GM12891 (cell line): ENCODE measurements around the gene PLCXD1.

Experiments
- DNase-seq: peaks from one replicate; pipeline ENCODE4 v3.0.0; 2011; ENCODE audit warnings: low spot score; ENCODE audit not compliant: insufficient read length
- FAIRE-seq: peaks from 2 replicates; lab custom pipeline; 2011; peaks lifted over from hg19 to GRCh38; lab: Jason Lieb, UNC
- PAX5 ChIP-seq: IDR thresholded peaks from 2 replicates; pipeline ENCODE4 v1.6.1; 2011; ENCODE audit warnings: low read length, moderate library complexity, mild to moderate bottlenecking; ENCODE audit not compliant: insufficient read depth, severe bottlenecking
- POLR2A ChIP-seq: IDR thresholded peaks from 2 replicates; pipeline ENCODE4 v1.6.1; 2011; ENCODE audit warnings: low read depth, low read length, control low read depth
- POLR2AphosphoS5 ChIP-seq: IDR thresholded peaks from 2 replicates; pipeline ENCODE4 v1.6.1; 2011; ENCODE audit warnings: low read depth, low read length, control low read depth
- POU2F2 ChIP-seq: IDR thresholded peaks from 2 replicates; pipeline ENCODE4 v1.6.1; 2011; ENCODE audit warnings: low read depth, mild to moderate bottlenecking, control low read depth, low read length, moderate library complexity
- SPI1 ChIP-seq: IDR thresholded peaks from 2 replicates; pipeline ENCODE4 v1.6.1; 2011; ENCODE audit warnings: low read depth, low read length, control low read depth
- TAF1 ChIP-seq: IDR thresholded peaks from 2 replicates; pipeline ENCODE4 v1.6.1; 2011; ENCODE audit warnings: low read depth, low read length, control low read depth

PLCXD1 gene

DNA sequence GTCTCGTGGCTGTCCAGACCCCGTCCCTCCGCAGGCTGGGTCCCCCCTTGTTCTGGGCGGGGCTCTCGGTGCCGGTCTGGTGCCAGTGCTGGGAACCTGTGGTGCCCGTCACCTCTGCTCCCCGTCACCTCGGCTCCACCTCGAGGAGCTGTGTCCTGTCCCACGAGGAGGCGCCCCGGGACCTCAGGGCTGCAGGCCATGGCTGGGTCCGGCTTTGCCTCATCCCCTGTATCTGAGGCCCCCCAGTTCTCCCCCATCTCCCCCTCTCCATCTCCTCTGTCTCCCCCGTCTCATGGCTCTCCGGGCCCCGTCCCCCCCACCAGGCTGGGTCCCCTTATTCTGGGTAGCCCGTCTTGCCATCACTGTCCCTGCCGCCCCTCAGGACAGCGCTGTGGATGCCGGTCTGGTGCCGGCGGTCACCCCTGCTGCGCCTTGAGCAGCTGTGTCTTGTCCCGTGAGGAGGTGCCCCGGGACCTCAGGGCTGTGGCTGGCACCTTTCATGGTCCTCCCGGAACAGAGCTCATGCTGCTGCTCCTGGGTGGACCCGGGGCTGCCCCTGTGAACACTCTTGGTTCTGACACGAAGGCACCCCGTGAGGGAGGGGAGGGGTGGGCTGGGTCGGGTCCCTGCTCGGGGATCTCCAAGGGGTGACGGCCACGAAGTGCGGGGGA lies 50.8 kb downstream of the PLCXD1 start:
- FAIRE-seq (no peak), DNase-seq (no peak)
- TF ChIP-seq TAF1 (no peak), POLR2A (no peak), PAX5 (no peak), SPI1 (no peak), POU2F2 (no peak), POLR2AphosphoS5 (no peak)

DNA sequence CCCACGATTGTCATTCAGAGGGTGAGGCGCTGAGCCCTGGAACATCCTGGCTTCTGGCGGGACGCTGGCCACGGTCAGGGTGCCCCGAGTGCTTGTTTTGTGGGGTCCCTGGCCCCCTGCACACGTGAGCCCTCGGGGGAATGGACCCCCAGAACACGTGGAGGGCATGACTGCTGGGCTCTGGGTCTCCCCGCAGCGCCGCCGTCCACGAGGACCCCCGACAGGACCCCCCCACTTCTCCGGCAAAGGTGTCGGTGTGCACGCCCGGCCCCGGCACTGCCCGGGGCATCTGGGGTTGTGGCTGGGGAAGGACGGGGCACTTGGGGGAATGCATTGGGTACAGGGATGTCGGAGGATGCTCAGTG lies 51.3 kb downstream of the PLCXD1 start:
- FAIRE-seq (no peak), DNase-seq (no peak)

DNA sequence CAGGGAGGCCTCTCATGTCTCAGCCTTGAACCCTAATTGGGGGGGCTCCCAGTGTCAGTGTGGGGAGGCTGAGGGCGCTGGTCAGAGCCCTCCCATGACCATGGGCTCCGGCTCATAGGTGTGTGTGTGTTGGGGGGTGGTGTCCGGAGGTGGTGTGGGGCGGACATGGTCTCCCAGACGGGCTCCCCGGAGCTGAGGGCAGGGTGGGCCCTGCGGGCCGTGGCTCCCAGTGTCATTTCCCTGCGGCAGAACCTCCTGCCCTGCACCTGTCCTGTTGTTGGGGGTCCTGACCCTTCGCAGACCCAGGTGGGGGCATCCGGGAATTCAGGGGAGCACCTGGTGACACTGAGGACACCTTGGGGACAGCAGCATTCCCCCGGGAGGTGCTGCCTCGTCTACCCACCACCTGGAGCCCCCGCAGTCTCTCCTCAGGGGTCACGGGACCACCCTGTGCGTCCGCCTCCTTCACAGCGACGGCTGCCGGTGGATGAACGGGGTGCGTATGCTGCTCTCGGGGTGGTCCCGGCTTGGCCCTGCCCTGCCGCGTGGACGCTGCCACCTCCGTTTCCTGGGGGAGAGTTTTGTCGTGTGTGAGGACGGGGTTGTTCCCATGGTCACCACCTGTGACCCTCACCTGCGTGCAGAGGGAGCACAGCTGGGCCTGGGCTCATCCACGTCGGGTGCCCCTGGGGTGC lies 51.9 kb downstream of the PLCXD1 start:
- DNase-seq (no peak), FAIRE-seq (no peak)
- TF ChIP-seq SPI1 (no peak), PAX5 (no peak), POLR2AphosphoS5 (no peak), POLR2A (no peak), TAF1 (no peak), POU2F2 (no peak)

More for the DNA sequence above, 51.3 kb downstream of the PLCXD1 start:
- TF ChIP-seq SPI1: no peak
- TF ChIP-seq POU2F2: no peak
- no peak for TF ChIP-seq POLR2AphosphoS5
- TF ChIP-seq POLR2A: no peak

DNA sequence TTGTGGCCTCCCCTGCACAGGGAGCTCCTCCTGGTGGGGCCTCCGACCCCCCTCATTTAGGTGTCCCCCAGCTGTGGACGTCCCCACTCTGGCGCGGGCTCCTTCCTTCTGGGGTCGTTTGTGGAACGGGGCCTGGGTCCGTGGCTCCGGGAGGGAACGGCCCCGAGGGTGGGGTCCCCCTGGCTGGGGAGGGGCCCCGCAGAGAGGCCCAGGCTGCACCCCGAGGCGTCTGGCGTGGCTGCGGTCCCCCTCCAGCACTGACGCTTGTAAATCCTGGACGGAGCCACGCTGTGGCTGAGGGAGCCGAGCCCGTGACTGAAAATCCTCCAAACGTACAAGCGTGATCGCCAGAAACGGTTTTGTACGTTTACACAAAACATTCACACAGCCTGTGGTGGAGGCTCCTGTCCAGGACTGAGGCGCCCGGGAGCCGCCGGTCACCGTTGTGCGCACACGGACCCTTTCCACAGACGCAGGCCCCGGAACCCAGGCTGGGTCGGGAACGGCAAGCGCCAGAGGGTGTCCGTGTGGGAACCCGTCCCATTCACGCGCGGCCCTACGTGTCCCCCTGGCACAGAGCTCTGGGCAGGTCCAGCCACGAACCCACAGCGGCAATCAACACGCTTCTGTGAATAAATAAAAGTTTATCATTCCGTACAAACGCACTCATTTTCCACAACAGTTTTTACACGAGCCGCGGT lies 52.6 kb downstream of the PLCXD1 start:
- DNase-seq: no peak
- TF ChIP-seq POU2F2 (no peak), POLR2AphosphoS5 (no peak), POLR2A (no peak), SPI1 (no peak), TAF1 (no peak), PAX5 (no peak)
- FAIRE-seq: no peak

DNA sequence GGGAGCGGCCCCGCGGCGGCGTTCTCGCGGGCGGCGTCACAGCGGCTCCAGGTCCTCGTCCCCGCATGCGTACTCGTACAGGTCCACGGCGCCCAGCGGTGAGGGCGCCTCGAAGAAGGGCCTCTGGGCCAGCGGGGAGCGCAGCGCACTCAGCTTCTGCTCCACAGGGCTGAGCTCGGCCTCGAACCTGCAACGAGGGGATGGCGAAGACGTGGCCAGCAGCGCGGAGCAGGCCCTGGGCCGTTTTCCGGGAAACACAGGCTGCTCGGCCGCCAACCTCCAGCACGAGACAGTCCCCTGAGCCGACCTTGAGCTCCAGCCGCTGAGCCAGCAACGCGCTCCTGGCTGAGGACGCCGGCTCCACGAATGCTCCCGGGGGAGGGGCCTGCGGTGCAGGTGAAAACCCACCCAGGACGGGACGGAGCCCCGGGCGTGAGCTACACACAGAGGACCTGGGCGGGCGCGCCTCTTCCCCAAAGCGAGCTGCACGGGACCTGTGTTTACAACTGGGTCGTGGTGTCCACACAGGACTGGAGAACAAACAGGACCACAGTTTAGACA lies 53.2 kb downstream of the PLCXD1 start:
- DNase-seq (no peak), FAIRE-seq (no peak)
- TF ChIP-seq POLR2AphosphoS5 (no peak), POU2F2 (no peak), PAX5 (no peak), SPI1 (no peak), TAF1 (no peak), POLR2A (no peak)

DNA sequence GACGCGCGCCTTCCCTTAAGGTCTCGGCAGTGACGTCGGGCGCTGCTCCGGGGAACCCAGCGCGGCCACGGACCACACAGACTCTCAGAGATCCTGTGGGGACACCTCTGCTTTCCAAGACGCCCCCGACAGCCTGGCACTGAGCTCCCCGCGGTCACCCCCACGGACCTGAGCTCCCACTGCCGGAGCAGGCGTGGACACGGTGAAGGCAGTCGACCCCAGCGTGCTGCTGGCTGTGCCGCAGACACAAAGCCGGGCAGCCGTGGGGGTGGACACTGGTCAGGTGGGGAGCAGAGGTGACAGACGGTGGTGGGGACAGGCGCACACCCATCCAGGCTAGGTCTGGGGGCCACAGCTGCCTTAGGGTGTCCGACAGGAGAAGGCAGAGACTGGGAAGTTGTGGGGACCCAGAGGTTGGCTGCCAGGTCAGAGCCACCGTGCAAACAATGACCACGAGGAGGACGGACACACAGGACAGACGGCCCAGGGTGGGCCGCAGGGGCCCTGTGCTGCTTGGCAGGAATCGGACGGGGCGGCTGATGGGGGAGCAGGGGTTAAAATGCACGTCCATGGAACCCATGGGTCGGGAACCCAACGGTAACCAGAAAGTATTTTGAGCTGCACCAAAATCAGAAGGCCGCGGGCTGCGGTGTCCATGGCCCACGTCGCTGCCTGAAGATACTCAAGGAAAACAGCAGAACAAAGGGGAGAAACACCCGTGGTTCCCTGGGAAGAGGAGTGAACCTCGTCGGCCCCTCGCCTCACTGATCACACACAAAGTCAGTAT lies 54.0 kb downstream of the PLCXD1 start:
- FAIRE-seq: no peak
- TF ChIP-seq POLR2A: no peak
- no peak for TF ChIP-seq TAF1
- no peak for TF ChIP-seq POU2F2
- no peak for TF ChIP-seq POLR2AphosphoS5
- TF ChIP-seq PAX5: no peak
- no peak for TF ChIP-seq SPI1
- DNase-seq: no peak

DNA sequence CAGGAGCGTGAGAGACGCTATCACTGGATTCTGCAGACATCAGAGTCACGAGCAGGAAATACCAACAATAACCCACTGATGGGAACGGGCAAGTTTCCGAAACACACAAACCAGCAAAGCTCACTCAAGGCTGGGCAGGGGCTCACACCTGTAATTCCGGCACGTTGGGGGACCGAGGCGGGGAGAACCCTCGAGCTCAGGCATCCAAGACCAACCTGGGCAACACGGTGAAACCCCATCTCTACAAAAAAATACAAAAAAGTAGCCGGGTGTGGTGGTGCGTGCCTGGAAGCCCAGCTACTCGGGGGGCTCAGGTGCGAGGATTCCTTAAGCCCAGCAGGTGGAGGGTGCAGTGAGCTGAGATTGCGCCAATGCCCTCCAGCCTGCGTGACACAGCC lies 54.6 kb downstream of the PLCXD1 start:
- TF ChIP-seq SPI1 (no peak), TAF1 (no peak), POLR2A (no peak), POLR2AphosphoS5 (no peak), PAX5 (no peak), POU2F2 (no peak)
- DNase-seq (no peak), FAIRE-seq (no peak)

DNA sequence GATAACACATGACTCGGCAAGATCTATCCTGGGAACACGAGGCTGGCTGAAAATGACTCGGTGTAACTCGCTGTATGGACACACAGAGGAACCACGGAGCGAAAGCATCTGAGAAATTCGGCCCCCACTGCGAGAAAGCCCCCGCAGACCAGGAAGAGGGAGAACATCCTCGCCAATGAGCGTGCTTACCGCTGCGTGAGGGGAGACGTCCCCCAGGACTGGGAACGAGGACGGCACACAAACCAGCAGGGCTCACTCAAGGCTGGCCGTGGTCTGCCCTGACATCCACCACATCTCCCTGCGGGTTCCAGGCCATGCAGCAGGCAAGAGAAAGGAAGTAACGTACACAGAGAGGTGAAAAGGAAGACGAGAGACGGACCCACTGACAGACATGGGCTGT lies 55.0 kb downstream of the PLCXD1 start:
- DNase-seq: no peak
- FAIRE-seq: no peak
- TF ChIP-seq POLR2AphosphoS5 (no peak), PAX5 (no peak), POLR2A (no peak), POU2F2 (no peak), TAF1 (no peak), SPI1 (no peak)
